Upper lobe of left lung (tissue), 6 donors: ENCODE data around the gene FUT2. TPM values are rescaled to one million over a fixed set of nuclear protein-coding genes. Genes with fewer than 3 reads are reported as not detected.

Experiments used
- ATAC-seq, 2 donors: fragments of 200-7000 bp; cut with Tn5 transposase; one replicate each; pipeline ENCODE4 v1.9.1; 2022; ENCODE audit warnings: mild to moderate bottlenecking in 2 of 2, moderate library complexity in 2 of 2; ENCODE audit not compliant: low FRiP score in 2 of 2
- DNase-seq, 2 donors: peaks; one replicate each; pipeline ENCODE4 v3.0.0-alpha.2; 2019 to 2020
- H3K27ac ChIP-seq, 4 donors: fragments of 200-600 bp; sonication (generic); one replicate each; pipeline ENCODE4 v1.5.1; 2016 to 2019
- H3K27me3 ChIP-seq, 4 donors: fragments of 200-600 bp; sonication (generic); one replicate each; pipeline ENCODE4 v1.5.1; 2017 to 2019
- H3K36me3 ChIP-seq, 4 donors: fragments of 200-600 bp; sonication (generic); one replicate each; pipeline ENCODE4 v1.5.1; 2016 to 2019
- H3K4me1 ChIP-seq, 4 donors: fragments of 200-600 bp; sonication (generic); one replicate each; pipeline ENCODE4 v1.5.1; 2018 to 2019
- H3K4me3 ChIP-seq, 4 donors: fragments of 200-600 bp; sonication (generic); one replicate each; pipeline ENCODE4 v1.5.1; 2017 to 2019; ENCODE audit warnings: mild to moderate bottlenecking in 2 of 4, moderate library complexity in 1 of 4
- H3K9me3 ChIP-seq, 4 donors: fragments of 200-600 bp; sonication (generic); one replicate each; pipeline ENCODE4 v1.5.1; 2018 to 2019
- EP300 ChIP-seq, 4 donors: sonication (generic); formaldehyde crosslinking; IDR thresholded peaks; one replicate each; pipeline ENCODE4 v1.5.1; 2017; ENCODE audit warnings: antibody characterized with exemption in 4 of 4, control low read depth in 2 of 4
- POLR2A ChIP-seq, 4 donors: fragments of 450-650 bp; IDR thresholded peaks; one replicate each; pipeline ENCODE4 v1.5.1; 2016 to 2017; ENCODE audit warnings: antibody characterized with exemption in 4 of 4, mild to moderate bottlenecking in 2 of 4
- POLR2AphosphoS5 ChIP-seq, 2 donors: sonication (generic); formaldehyde crosslinking; IDR thresholded peaks; one replicate each; pipeline ENCODE4 v1.5.1; 2017; ENCODE audit warnings: antibody characterized with exemption in 2 of 2
- WGBS, 2 donors: methylation state at CpG; one replicate each; pipeline ENCODE4 v1.1.5; 2017 to 2018; 5-methylcytosine and 5-hydroxymethylcytosine counted together
- total RNA-seq, 6 donors: library from RNA; depleted of rRNA in 4 of 6; stranded (reverse); fragments of >200 nt in 4 of 6; gene quantifications; one replicate each; pipeline versions ENCODE4 v1.1.0 to v1.2.1, GENCODE V29; 2016 to 2021
- TF ChIP-seq, protein P1 (sequence below), 6 experiments: fragments of 450-650 bp in 4 of 6; fragments of 200-600 bp in 2 of 6; sonication (generic) in 2 of 6; IDR thresholded peaks; one replicate each; pipeline ENCODE4 v1.5.1; 2016 to 2019; ENCODE audit warnings: antibody characterized with exemption in 6 of 6
- donor health status: DM: no; HTN: no; CAD: no; lungs with moderate emphysema.
- donor health status: DM: no; HTN: yes; CAD: no; lungs with severe emphysema.

FUT2 gene
- total RNA-seq, 6 donors from 2014 or later = 0.15 to 4.7 (median 1.9) TPM; not detected in 1

DNA sequence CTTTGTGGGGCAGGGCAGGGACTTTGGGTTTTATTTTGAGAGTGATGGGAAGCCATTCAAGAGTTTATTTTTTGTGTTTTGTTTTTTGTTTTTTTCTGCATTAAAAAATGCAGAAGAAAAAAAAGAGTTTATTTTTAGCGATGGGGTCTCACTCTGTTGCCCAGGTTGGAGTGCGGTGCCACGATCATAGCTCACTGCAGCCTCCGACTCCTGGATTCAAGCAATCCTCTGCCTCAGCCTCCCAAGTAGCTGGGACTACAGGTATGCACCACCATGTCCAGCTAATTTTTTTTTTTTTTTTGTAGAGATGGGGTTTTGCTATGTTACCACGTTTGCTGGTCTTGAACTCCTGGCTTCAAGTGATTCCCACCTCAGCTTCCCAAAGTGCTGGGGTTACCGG is 37.3 kb upstream of the FUT2 start:
- H3K4me1 ChIP-seq = peaks cover 7 to 15% (median 12%) of the 10 kb centered on the region in 4 donors
- H3K27me3 ChIP-seq = no peaks in the 10 kb centered on the region
- no peaks in the 10 kb centered on the region for H3K36me3 ChIP-seq
- 92 to 98% methylated on average over 6 of the region's 6 CpGs for WGBS, 2 donors
- no peaks in the 10 kb centered on the region for H3K9me3 ChIP-seq
- no peak overlapping the region for H3K27ac ChIP-seq
- TF ChIP-seq POLR2A (IDR thresholded peaks at IDR 0.05) = no peak
- TF ChIP-seq, protein P1, sequence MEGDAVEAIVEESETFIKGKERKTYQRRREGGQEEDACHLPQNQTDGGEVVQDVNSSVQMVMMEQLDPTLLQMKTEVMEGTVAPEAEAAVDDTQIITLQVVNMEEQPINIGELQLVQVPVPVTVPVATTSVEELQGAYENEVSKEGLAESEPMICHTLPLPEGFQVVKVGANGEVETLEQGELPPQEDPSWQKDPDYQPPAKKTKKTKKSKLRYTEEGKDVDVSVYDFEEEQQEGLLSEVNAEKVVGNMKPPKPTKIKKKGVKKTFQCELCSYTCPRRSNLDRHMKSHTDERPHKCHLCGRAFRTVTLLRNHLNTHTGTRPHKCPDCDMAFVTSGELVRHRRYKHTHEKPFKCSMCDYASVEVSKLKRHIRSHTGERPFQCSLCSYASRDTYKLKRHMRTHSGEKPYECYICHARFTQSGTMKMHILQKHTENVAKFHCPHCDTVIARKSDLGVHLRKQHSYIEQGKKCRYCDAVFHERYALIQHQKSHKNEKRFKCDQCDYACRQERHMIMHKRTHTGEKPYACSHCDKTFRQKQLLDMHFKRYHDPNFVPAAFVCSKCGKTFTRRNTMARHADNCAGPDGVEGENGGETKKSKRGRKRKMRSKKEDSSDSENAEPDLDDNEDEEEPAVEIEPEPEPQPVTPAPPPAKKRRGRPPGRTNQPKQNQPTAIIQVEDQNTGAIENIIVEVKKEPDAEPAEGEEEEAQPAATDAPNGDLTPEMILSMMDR (IDR thresholded peaks at IDR 0.05) = no peak
- no peak for TF ChIP-seq EP300 (IDR thresholded peaks at IDR 0.05)
- no peak for TF ChIP-seq POLR2AphosphoS5 (IDR thresholded peaks at IDR 0.05)
- no peak for ATAC-seq
- DNase-seq = no peak
- no peak overlapping the region for H3K4me3 ChIP-seq

DNA sequence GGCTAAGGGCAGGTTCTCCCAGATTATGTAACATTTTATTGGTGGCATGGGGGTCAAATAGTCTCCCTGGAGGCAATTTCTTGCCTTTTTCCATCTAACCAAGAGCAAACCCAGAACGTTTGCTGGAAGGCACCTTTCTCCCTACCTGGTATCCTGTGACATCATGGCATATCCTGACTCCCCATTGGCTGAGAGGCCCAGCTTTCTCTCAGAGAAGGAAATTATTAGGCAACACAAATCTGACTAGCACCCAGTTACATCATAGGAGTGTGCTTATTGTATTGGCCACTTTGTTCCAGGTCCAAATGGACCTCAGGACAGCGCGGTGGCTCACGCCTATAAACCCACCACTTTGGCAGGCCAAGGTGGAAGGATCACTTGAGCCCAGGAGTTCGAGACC is 36.0 kb upstream of the FUT2 start:
- H3K4me1 ChIP-seq = peaks cover 7 to 15% (median 12%) of the 10 kb centered on the region in 4 donors
- no peaks in the 10 kb centered on the region for H3K27me3 ChIP-seq
- peak; percentile 44 to 75 for ATAC-seq
- 58 to 63% methylated on average over 5 of the region's 5 CpGs for WGBS, 2 donors
- H3K4me3 ChIP-seq = no peak overlapping the region
- no peak overlapping the region for H3K27ac ChIP-seq
- H3K36me3 ChIP-seq = no peaks in the 10 kb centered on the region
- TF ChIP-seq POLR2AphosphoS5 (IDR thresholded peaks at IDR 0.05) (no peak), POLR2A (IDR thresholded peaks at IDR 0.05) (no peak), EP300 (IDR thresholded peaks at IDR 0.05) (no peak)
- TF ChIP-seq, protein P1 (IDR thresholded peaks at IDR 0.05) = no peak
- peak in 1 of 2 donors; percentile 74 for DNase-seq
- no peaks in the 10 kb centered on the region for H3K9me3 ChIP-seq

DNA sequence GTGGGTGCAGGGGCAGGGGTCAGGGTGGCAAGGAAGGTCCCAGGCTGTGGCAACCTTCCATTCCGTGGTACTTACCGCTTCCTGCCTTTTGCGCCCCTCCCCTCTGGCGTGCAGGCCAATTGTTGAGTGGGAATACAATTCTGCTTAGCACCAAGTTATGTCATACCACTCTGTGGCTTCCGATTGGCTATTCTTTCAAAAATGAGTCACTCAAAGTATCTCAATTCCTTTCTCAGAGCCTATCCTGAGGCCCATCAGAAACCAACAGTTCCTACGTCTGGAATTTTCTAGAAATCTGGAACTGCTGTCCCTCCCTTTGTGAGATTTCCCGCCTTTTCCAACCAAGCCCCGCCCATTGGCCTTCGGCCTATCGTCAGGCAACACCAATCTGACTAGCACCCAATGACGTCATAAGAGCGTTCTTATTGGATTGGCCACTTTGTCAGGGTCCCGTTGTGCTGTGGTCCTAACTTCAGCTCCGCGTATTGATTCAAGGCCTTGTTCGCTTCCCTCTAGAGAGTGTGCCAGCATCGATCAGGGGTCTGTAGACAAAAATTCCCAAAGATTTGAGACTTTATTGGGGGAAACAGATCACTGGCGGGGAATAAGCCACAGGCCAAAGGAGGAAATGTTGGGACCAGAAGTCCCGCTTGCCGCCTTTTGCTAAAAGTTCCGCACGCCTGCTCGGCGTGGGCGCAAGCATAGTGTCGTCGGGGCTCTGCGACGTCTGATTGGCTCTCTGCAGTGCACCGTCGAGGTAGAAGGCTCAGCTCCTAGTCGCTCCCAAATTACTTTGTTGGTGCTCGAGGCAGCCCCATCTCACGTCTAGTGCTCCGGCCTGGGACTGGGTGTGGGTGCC is 34.7 kb upstream of the FUT2 start:
- peak overlapping the region; percentile 50 to 80 (median 68) for H3K27ac ChIP-seq
- DNase-seq (peak in 1 of 2 donors; percentile 85), ATAC-seq (peak; percentile 92)
- no peak for TF ChIP-seq EP300 (IDR thresholded peaks at IDR 0.05)
- TF ChIP-seq, protein P1 (IDR thresholded peaks at IDR 0.05) = no peak
- peak; percentile 5 to 18 for TF ChIP-seq POLR2AphosphoS5 (IDR thresholded peaks at IDR 0.05)
- no peaks in the 10 kb centered on the region for H3K36me3 ChIP-seq
- H3K4me1 ChIP-seq = peaks cover 7 to 15% (median 12%) of the 10 kb centered on the region in 4 donors
- no peaks in the 10 kb centered on the region for H3K27me3 ChIP-seq
- 43 to 60% methylated on average over 33 to 35 of the region's 35 CpGs for WGBS, 2 donors
- H3K4me3 ChIP-seq = peak overlapping the region in 1 of 4 donors; percentile 13
- no peaks in the 10 kb centered on the region for H3K9me3 ChIP-seq

DNA sequence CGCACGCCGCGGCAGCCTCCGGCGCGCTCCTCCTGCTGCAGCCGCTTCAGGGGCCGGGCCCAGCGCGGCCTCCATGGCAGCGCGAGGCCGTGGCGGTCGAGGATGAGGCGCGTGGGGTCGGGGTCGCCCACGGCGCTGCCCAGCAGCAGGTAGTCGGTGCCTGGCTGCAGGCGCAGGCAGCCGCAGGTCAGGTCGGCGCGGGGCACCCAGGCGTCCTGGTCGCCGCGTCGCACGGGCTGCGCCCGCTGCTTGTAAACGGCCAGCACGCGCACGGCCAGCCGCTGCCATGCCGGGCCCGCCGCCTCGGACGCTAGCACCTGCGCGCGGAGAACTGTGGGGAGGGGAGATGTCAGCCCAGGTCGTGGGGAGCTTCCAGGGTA is 34.1 kb upstream of the FUT2 start:
- peaks cover 7 to 15% (median 12%) of the 10 kb centered on the region in 4 donors for H3K4me1 ChIP-seq
- H3K27ac ChIP-seq = peak overlapping the region in 1 of 4 donors; percentile 80
- ATAC-seq = no peak
- peak in 1 of 2 donors; percentile 86 for DNase-seq
- H3K27me3 ChIP-seq = no peaks in the 10 kb centered on the region
- 96% methylated on average over 38 to 46 of the region's 50 CpGs for WGBS, 2 donors
- no peak overlapping the region for H3K4me3 ChIP-seq
- H3K9me3 ChIP-seq = no peaks in the 10 kb centered on the region
- H3K36me3 ChIP-seq = no peaks in the 10 kb centered on the region
- no peak for TF ChIP-seq POLR2AphosphoS5 (IDR thresholded peaks at IDR 0.05)
- no peak for TF ChIP-seq POLR2A (IDR thresholded peaks at IDR 0.05)
- TF ChIP-seq EP300 (IDR thresholded peaks at IDR 0.05) = no peak
- TF ChIP-seq, protein P1 (IDR thresholded peaks at IDR 0.05) = no peak
